ENCODE measurements around the gene ZNF496. TPM values are rescaled to one million over a fixed set of nuclear protein-coding genes. Genes with fewer than 3 reads are reported as not detected.

The ZNF496 gene
- total and polyA plus RNA-seq, 2 of the 4 experiments (the other 2 are of a cell fraction) = 11.7 to 16.2 TPM

DNA sequence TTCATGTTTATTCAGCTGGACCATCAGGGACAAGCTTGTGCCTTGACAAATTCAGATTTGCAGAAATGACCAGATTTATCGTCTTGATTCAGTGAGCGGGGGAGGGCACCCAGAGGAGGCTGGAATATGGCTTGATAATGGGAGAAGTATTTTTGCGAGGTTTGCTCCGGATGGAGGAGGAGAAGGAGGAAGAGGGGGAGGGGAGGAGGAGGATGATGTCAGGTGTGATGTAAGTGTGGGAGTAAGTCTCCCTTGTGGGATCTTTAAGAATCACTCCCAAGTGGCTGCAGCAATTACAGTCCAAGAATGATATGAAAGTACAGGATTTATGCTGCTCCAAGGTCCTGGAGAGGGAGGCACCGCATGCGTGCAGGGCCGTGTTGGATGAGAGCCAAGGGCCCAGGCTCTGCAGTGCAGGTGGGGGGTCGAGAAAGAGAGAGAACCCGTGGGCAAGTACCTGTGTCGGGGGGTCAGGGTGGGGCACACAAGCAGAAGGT lies 5.6 kb upstream of the ZNF496 start:
- WGBS, 2 experiments (ENCODE audit: extremely low coverage in 2 of 2, insufficient read length in 1 of 2) = 88% methylated on average over 5 of the region's 10 CpGs; no CpG with 5 or more reads in 1 of the 2 experiments

More for the DNA sequence above, 5.6 kb upstream of the ZNF496 start:
- no peak overlapping the region for H4K8ac ChIP-seq (ENCODE audit: low read depth in 2 of 2, low read length in 2 of 2)
- H4K91ac ChIP-seq (ENCODE audit: insufficient read depth, low read depth, low read length) = no peak overlapping the region
- peaks cover 47 to 80% of the 10 kb centered on the region in 2 experiments for H3K79me1 ChIP-seq (ENCODE audit: low read depth in 1 of 2, low read length in 2 of 2)
- DNase-seq = peak; percentile 28
- in situ Hi-C loops (cut with MboI; ENCODE audit: low sequenced_read_pairs) (no loop called here), dilution Hi-C loops (cut with HindIII; ENCODE audit: low sequenced_read_pairs, unreplicated experiment) (no loop called here), intact Hi-C loops (cut with micrococcal nuclease) (no loop called here)
- H3K56ac ChIP-seq (ENCODE audit: extremely low read depth, insufficient read depth, low read length) = no peak overlapping the region
- H4K5ac ChIP-seq (ENCODE audit: low read depth, low read length) = no peak overlapping the region; the same call in 1 of the 2 replicates
- no peak overlapping the region for H3K27ac ChIP-seq (ENCODE audit: insufficient read depth, low read length)
- H3K23ac ChIP-seq (ENCODE audit: low read depth, low read length) = no peak overlapping the region
- peaks cover 11% of the 10 kb centered on the region; the same call in 1 of the 2 replicates for H3K36me3 ChIP-seq (ENCODE audit: control insufficient read depth, insufficient read depth, low read length)
- H2BK15ac ChIP-seq (ENCODE audit: low read depth, low read length) = no peak overlapping the region
- H3K4me1 ChIP-seq (ENCODE audit: control insufficient read depth, insufficient read depth, low read length) = peaks cover 10% of the 10 kb centered on the region
- H4K20me1 ChIP-seq (ENCODE audit: insufficient read depth, low read length) = peaks cover 14% of the 10 kb centered on the region
- H2BK20ac ChIP-seq (ENCODE audit: low read depth, low read length) = no peak overlapping the region
- no peak overlapping the region for H2BK5ac ChIP-seq (ENCODE audit: low read depth, low read length, poor library complexity, severe bottlenecking)
- H2AFZ ChIP-seq (replicated peaks; ENCODE audit: low read length, poor library complexity) = no peak overlapping the region
- H3K4ac ChIP-seq (ENCODE audit: low read depth, low read length) = no peak overlapping the region
- peaks cover 21% of the 10 kb centered on the region for H3K9me1 ChIP-seq (ENCODE audit: insufficient read depth, low read length)
- ChIA-PET CTCF (no interaction called here), POLR2A (ENCODE audit: unreplicated experiment) (no interaction called here)
- H3K18ac ChIP-seq (ENCODE audit: low read depth, low read length) = no peak overlapping the region
- ATAC-seq (ENCODE audit: low read depth) = no peak
- no peak overlapping the region for H3K4me2 ChIP-seq (ENCODE audit: low read depth, low read length)
- no peak overlapping the region for H2AK9ac ChIP-seq (replicated peaks; ENCODE audit: low read depth, low read length, poor library complexity)
- H3K14ac ChIP-seq (replicated peaks; ENCODE audit: low read depth, low read length) = no peak overlapping the region
- TF ChIP-seq CEBPB (IDR thresholded peaks at IDR 0.05; ENCODE audit: low read depth, low read length) (no peak), RAD21 (IDR thresholded peaks at IDR 0.05; ENCODE audit: low read length) (no peak), RFX5 (IDR thresholded peaks at IDR 0.05; ENCODE audit: low read depth, low read length) (no peak), CHD1 (IDR thresholded peaks at IDR 0.05; ENCODE audit: low read depth, low read length) (no peak), MXI1 (IDR thresholded peaks at IDR 0.05; ENCODE audit: borderline replicate concordance, low read depth, low read length) (no peak), MAZ (IDR thresholded peaks at IDR 0.05; ENCODE audit: borderline replicate concordance, low read depth, low read length) (no peak), MAFK (IDR thresholded peaks at IDR 0.05; ENCODE audit: low read depth, low read length) (no peak), RCOR1 (IDR thresholded peaks at IDR 0.05; ENCODE audit: insufficient replicate concordance, low read length) (no peak), FOS (IDR thresholded peaks at IDR 0.05; ENCODE audit: low read depth, low read length) (no peak), SMC3 (IDR thresholded peaks at IDR 0.05; ENCODE audit: low read depth, low read length) (no peak), BHLHE40 (IDR thresholded peaks at IDR 0.05; ENCODE audit: low read depth, low read length) (no peak), POLR2A (IDR thresholded peaks at IDR 0.05; ENCODE audit: low read depth, low read length) (no peak)
- TF ChIP-seq, protein P1, sequence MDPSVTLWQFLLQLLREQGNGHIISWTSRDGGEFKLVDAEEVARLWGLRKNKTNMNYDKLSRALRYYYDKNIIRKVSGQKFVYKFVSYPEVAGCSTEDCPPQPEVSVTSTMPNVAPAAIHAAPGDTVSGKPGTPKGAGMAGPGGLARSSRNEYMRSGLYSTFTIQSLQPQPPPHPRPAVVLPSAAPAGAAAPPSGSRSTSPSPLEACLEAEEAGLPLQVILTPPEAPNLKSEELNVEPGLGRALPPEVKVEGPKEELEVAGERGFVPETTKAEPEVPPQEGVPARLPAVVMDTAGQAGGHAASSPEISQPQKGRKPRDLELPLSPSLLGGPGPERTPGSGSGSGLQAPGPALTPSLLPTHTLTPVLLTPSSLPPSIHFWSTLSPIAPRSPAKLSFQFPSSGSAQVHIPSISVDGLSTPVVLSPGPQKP (IDR thresholded peaks at IDR 0.05; ENCODE audit: borderline replicate concordance, low read depth, low read length) = no peak
- TF ChIP-seq, protein P2, sequence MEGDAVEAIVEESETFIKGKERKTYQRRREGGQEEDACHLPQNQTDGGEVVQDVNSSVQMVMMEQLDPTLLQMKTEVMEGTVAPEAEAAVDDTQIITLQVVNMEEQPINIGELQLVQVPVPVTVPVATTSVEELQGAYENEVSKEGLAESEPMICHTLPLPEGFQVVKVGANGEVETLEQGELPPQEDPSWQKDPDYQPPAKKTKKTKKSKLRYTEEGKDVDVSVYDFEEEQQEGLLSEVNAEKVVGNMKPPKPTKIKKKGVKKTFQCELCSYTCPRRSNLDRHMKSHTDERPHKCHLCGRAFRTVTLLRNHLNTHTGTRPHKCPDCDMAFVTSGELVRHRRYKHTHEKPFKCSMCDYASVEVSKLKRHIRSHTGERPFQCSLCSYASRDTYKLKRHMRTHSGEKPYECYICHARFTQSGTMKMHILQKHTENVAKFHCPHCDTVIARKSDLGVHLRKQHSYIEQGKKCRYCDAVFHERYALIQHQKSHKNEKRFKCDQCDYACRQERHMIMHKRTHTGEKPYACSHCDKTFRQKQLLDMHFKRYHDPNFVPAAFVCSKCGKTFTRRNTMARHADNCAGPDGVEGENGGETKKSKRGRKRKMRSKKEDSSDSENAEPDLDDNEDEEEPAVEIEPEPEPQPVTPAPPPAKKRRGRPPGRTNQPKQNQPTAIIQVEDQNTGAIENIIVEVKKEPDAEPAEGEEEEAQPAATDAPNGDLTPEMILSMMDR (conservative IDR thresholded peaks at IDR 0.05; ENCODE audit: low read depth, low read length) = no peak
- TF ChIP-seq, protein P3, sequence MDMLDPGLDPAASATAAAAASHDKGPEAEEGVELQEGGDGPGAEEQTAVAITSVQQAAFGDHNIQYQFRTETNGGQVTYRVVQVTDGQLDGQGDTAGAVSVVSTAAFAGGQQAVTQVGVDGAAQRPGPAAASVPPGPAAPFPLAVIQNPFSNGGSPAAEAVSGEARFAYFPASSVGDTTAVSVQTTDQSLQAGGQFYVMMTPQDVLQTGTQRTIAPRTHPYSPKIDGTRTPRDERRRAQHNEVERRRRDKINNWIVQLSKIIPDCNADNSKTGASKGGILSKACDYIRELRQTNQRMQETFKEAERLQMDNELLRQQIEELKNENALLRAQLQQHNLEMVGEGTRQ (IDR thresholded peaks at IDR 0.05; ENCODE audit: low read depth, low read length) = no peak
- H3K9me3 ChIP-seq (ENCODE audit: control insufficient read depth, insufficient read depth, low read length) = no peaks in the 10 kb centered on the region
- no peak overlapping the region for H2AK5ac ChIP-seq (ENCODE audit: low read depth, low read length)
- no peak overlapping the region for H2BK120ac ChIP-seq (ENCODE audit: low read depth, low read length)
- no TSS peak for BruUV-seq (replicated peaks)
- no peak overlapping the region for H3K9ac ChIP-seq (ENCODE audit: low read depth, low read length)
- H3K27me3 ChIP-seq (ENCODE audit: control insufficient read depth, insufficient read depth, low read length) = no peaks in the 10 kb centered on the region
- no peak overlapping the region for H3K4me3 ChIP-seq (ENCODE audit: insufficient read depth, low read depth, low read length)
